HG03045 (cell line): ENCODE data around the gene IQGAP3.
"Not testable (repeated sequence)": the region's sequence is repeated elsewhere in the genome, so short reads cannot be mapped to it uniquely, and the experiment has no call there.

Experiments used
- ATAC-seq: cut with Tn5 transposase; IDR thresholded peaks from one replicate; pipeline ENCODE4 v1.9.1; 2021; ENCODE audit warnings: mild to moderate bottlenecking, moderate library complexity; ENCODE audit not compliant: unreplicated experiment

The IQGAP3 gene

GRCh38 chr1:156595016-156595415 lies 22.7 kb upstream of the IQGAP3 start:
- ATAC-seq = no peak

- no peak for ATAC-seq
These were observed 21.8 kb upstream of the IQGAP3 start for GRCh38 chr1:156594190-156594589.

- no peak for ATAC-seq
These were observed 21.3 kb upstream of the IQGAP3 start for GRCh38 chr1:156593661-156593989.

GRCh38 chr1:156592910-156593660 lies 20.7 kb upstream of the IQGAP3 start:
- no peak for ATAC-seq

- ATAC-seq = no peak
These were observed 20.0 kb upstream of the IQGAP3 start for GRCh38 chr1:156592158-156592909.

- ATAC-seq = peak; percentile 94
These were observed 19.2 kb upstream of the IQGAP3 start, which contains the start of gene NAXE for GRCh38 chr1:156591432-156592157. TSS of gene NAXE (plus strand) at chr1:156591776. CDS start at chr1:156591805, 29 bp downstream.

- ATAC-seq = no peak
These were observed 18.7 kb upstream of the IQGAP3 start for GRCh38 chr1:156591181-156591431.

GRCh38 chr1:156590326-156591180 lies 18.2 kb upstream of the IQGAP3 start:
- ATAC-seq = no peak

GRCh38 chr1:156589546-156589945 lies 17.2 kb upstream of the IQGAP3 start:
- ATAC-seq = no peak

- ATAC-seq = not testable (repeated sequence)
These were observed 15.6 kb upstream of the IQGAP3 start for GRCh38 chr1:156587927-156588326.

GRCh38 chr1:156586892-156587477 lies 14.6 kb upstream of the IQGAP3 start:
- ATAC-seq = no peak

- no peak for ATAC-seq
These were observed 14.0 kb upstream of the IQGAP3 start for GRCh38 chr1:156586323-156586722.

GRCh38 chr1:156584813-156585212 lies 12.4 kb upstream of the IQGAP3 start:
- no peak for ATAC-seq

GRCh38 chr1:156583821-156584622 lies 11.7 kb upstream of the IQGAP3 start:
- no peak for ATAC-seq

- ATAC-seq = no peak
These were observed 10.1 kb upstream of the IQGAP3 start for GRCh38 chr1:156582388-156583017.

- no peak for ATAC-seq
These were observed 9.5 kb upstream of the IQGAP3 start for GRCh38 chr1:156581661-156582387.

- ATAC-seq = no peak
These were observed 7.1 kb upstream of the IQGAP3 start, which contains the start of gene TTC24 for GRCh38 chr1:156579472-156579871. TSS of gene TTC24 (plus strand) at chr1:156579723. CDS start at chr1:156581365, 1,642 bp downstream.

- no peak for ATAC-seq
These were observed 5.7 kb upstream of the IQGAP3 start for GRCh38 chr1:156578055-156578454.

- ATAC-seq = no peak
These were observed 5.2 kb upstream of the IQGAP3 start for GRCh38 chr1:156577550-156577949.
